Measurements from ENCODE around the gene STX3. TPM values are rescaled to one million over a fixed set of nuclear protein-coding genes. Genes with fewer than 3 reads are reported as not detected.

Gene STX3
- total and polyA plus RNA-seq, 2 of the 8 experiments (the other 6 are each of a cell fraction or from before 2014, with no cell fraction given): 50.5 to 56.1 TPM

Other genes starting within 250 kb of the STX3 start
- not detected in 2 replicates for gene OR4D9, start 243.8 kb upstream of the STX3 start, total RNA-seq (2021; fragmentation: NEBNext Ultra II Directional; extraction: Animal tissue kit (Norgen Biotek cat#: 25700))
- gene OR4D9, start 243.8 kb upstream of the STX3 start, polyA plus RNA-seq (2011; rRNA removed): not detected in 2 replicates
- 41.2 and 43.1 TPM in 2 replicates for gene OSBP, start 139.6 kb upstream of the STX3 start, total RNA-seq (2021; fragmentation: NEBNext Ultra II Directional; extraction: Animal tissue kit (Norgen Biotek cat#: 25700))
- gene OSBP, start 139.6 kb upstream of the STX3 start, polyA plus RNA-seq (2011; rRNA removed): 10.8 and 13.2 TPM in 2 replicates
- gene PATL1, start 86.3 kb upstream of the STX3 start, total RNA-seq (2021; fragmentation: NEBNext Ultra II Directional; extraction: Animal tissue kit (Norgen Biotek cat#: 25700)): 33.4 and 33.9 TPM in 2 replicates
- 23.1 and 30.4 TPM in 2 replicates for gene PATL1, start 86.3 kb upstream of the STX3 start, polyA plus RNA-seq (2011; rRNA removed)
- not detected in 2 replicates for gene OR10V1, start 41.5 kb upstream of the STX3 start, total RNA-seq (2021; fragmentation: NEBNext Ultra II Directional; extraction: Animal tissue kit (Norgen Biotek cat#: 25700))
- gene OR10V1, start 41.5 kb upstream of the STX3 start, polyA plus RNA-seq (2011; rRNA removed): not detected in 2 replicates
- 76.8 and 79.8 TPM in 2 replicates for gene MRPL16, start 55.4 kb downstream of the STX3 start, total RNA-seq (2021; fragmentation: NEBNext Ultra II Directional; extraction: Animal tissue kit (Norgen Biotek cat#: 25700))
- 69.2 and 72.3 TPM in 2 replicates for gene MRPL16, start 55.4 kb downstream of the STX3 start, polyA plus RNA-seq (2011; rRNA removed)
- gene CBLIF, start 90.1 kb downstream of the STX3 start, total RNA-seq (2021; fragmentation: NEBNext Ultra II Directional; extraction: Animal tissue kit (Norgen Biotek cat#: 25700)): not detected in 2 replicates
- gene CBLIF, start 90.1 kb downstream of the STX3 start, polyA plus RNA-seq (2011; rRNA removed): not detected in 2 replicates
- not detected in 2 replicates for gene TCN1, start 111.1 kb downstream of the STX3 start, total RNA-seq (2021; fragmentation: NEBNext Ultra II Directional; extraction: Animal tissue kit (Norgen Biotek cat#: 25700))
- gene TCN1, start 111.1 kb downstream of the STX3 start, polyA plus RNA-seq (2011; rRNA removed): not detected in 2 replicates
- gene OOSP3, start 123.4 kb downstream of the STX3 start, total RNA-seq (2021; fragmentation: NEBNext Ultra II Directional; extraction: Animal tissue kit (Norgen Biotek cat#: 25700)): not detected in 2 replicates
- gene OOSP3, start 123.4 kb downstream of the STX3 start, polyA plus RNA-seq (2011; rRNA removed): not detected in 2 replicates
- not detected in 2 replicates for gene OOSP1, start 183.1 kb downstream of the STX3 start, total RNA-seq (2021; fragmentation: NEBNext Ultra II Directional; extraction: Animal tissue kit (Norgen Biotek cat#: 25700))
- gene OOSP1, start 183.1 kb downstream of the STX3 start, polyA plus RNA-seq (2011; rRNA removed): not detected in 2 replicates
- gene OOSP4A, start 208.7 kb downstream of the STX3 start, total RNA-seq (2021; fragmentation: NEBNext Ultra II Directional; extraction: Animal tissue kit (Norgen Biotek cat#: 25700)): not detected in 2 replicates
- gene OOSP4A, start 208.7 kb downstream of the STX3 start, polyA plus RNA-seq (2011; rRNA removed): not detected in 2 replicates

All from H1 (cell line).